ENCODE results near the gene CLEC2L.

The CLEC2L gene

DNA sequence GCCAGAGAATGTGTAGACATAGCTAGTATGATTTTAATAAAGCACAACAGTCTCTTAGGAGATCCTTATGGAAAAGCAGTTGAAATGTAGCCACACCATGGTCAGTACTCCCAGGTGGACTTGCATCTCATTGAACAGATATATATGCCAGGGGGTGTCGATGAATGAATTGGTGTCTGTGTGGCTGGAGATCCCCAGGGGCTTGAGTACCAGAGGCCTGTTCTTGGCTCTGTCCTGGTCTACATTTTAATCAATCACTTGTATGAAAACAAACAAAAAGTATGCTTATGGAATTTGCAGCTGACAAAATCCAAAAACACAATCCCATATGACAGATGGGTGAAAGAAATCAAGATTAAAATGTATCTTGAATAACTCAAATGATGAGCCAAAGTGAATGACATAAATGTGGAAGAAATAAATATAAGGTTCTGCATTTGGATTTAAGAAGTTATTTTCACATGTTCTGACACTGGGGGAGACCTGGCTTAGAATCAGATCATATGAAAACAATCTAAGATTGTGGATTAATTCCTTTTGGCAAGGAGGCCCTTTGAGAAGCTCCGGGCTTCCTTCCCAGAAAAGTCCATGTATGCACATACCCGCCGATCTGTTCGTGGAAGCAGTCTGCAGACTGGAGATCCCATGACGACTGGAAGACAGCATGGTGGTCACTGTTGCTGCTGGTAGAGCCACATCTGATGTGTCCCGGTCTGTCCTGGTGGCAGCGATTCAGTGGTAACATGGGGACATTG, 15.6 kb downstream of the CLEC2L start:
- TF ChIP-seq, protein P1, sequence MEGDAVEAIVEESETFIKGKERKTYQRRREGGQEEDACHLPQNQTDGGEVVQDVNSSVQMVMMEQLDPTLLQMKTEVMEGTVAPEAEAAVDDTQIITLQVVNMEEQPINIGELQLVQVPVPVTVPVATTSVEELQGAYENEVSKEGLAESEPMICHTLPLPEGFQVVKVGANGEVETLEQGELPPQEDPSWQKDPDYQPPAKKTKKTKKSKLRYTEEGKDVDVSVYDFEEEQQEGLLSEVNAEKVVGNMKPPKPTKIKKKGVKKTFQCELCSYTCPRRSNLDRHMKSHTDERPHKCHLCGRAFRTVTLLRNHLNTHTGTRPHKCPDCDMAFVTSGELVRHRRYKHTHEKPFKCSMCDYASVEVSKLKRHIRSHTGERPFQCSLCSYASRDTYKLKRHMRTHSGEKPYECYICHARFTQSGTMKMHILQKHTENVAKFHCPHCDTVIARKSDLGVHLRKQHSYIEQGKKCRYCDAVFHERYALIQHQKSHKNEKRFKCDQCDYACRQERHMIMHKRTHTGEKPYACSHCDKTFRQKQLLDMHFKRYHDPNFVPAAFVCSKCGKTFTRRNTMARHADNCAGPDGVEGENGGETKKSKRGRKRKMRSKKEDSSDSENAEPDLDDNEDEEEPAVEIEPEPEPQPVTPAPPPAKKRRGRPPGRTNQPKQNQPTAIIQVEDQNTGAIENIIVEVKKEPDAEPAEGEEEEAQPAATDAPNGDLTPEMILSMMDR (IDR thresholded peaks at IDR 0.05; ENCODE audit: low read depth, low read length) = no peak
- in situ Hi-C loops (cut with HindIII; ENCODE audit: low sequenced_read_pairs) = no loop called here
- H3K4me3 ChIP-seq (ENCODE audit: low read depth, low read length) = no peak overlapping the region
- no peak for DNase-seq (ENCODE audit: low read depth, low spot score)

DNA sequence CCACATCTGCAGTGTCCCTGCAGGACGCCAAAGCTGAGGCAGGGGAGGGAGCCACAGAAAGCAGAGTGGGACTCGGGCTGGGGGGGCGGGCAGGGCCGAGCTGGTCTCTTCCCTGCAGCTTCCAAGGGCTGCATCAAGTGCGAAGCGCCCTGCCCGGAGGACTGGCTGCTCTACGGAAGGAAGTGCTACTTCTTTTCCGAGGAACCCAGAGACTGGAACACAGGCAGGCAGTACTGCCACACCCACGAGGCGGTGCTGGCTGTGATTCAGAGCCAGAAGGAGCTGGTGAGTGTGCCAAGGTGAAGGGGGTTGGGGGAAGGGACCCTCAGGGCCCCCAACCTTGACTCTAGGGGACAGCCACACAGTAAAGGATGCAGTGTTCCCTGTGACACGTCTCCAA, 16.7 kb downstream of the CLEC2L start:
- in situ Hi-C loops (cut with HindIII; ENCODE audit: low sequenced_read_pairs) = no loop called here
- no peak for DNase-seq (ENCODE audit: low read depth, low spot score)
- no peak overlapping the region for H3K4me3 ChIP-seq (ENCODE audit: low read depth, low read length)
- TF ChIP-seq, protein P1 (IDR thresholded peaks at IDR 0.05; ENCODE audit: low read depth, low read length) = no peak

DNA sequence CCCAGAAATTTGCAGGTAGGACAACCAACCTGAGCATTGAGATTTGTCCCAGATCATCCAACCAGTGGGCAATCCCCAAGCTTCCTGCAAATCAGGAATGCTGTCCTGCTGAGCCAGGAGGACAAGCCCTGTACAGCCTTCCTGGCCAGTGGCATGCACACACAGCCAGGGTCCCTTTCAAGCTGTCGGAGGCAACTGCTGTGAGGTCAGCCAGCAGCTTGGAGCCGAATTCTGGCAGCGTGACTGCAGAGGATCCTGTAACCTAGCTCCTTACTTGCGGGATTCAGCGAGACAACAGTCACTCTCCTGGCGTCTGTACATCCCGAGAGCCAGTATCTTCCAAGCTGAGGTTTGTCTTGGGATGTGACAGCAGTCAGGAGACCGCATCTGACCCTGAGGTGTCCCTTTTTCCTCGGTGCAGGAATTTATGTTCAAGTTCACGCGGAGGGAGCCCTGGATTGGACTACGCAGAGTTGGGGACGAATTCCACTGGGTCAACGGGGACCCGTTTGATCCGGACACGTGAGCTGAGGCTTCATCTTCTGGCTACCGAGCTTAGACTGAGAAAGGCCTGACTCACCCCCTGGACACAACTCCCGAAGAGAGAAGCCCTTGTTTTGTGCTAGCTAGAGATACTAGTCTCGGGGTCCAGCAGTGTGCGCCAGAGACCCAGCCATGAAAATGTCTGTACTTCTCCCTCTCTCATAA, 18.3 kb downstream of the CLEC2L start:
- H3K4me3 ChIP-seq (ENCODE audit: low read depth, low read length) = no peak overlapping the region
- in situ Hi-C loops (cut with HindIII; ENCODE audit: low sequenced_read_pairs) = no loop called here
- DNase-seq (ENCODE audit: low read depth, low spot score) = no peak
- TF ChIP-seq, protein P1 (IDR thresholded peaks at IDR 0.05; ENCODE audit: low read depth, low read length) = no peak

DNA sequence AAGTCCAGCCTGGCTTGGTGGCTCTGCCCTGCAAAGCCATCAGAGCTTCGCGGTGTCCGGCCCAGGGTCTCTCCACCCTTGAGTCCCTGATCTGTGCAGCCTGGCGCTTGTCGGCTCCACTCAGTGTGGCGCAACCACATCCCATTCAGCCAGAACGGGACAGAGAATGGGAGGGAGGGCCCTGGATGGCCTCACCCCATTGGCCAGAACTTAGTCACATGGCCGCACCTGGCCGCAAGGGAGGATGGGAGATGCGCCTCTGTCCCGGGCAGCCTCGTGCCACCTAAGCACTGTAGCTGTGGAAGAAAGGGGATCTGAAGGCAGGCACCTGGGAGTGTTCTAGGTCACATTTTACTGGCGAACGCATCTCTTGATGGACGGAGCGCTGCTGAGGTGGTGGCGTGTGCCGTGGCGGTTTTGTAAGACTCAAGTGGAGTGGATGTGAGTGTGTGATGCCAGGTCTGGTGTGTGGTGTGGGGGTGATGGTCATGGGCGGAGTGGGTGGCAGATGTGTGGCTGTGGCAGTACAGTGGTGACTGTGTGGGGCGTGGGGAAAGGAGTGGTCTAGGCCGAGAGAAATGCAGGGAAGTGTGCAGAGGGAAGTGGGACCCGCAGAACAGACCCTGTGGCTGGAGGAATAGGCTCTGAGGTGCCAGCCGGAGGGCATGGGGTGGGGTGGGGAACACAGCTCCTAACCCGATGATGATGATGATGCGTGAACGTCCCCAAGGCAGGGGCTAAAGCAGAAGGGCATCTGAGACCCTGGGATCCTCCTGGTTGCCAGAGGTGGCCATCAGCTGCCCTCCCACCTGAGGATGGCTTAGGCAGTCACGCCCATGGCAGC, 19.0 kb downstream of the CLEC2L start:
- no peak for DNase-seq (ENCODE audit: low read depth, low spot score)
- TF ChIP-seq, protein P1 (IDR thresholded peaks at IDR 0.05; ENCODE audit: low read depth, low read length) = no peak
- H3K4me3 ChIP-seq (ENCODE audit: low read depth, low read length) = no peak overlapping the region
- in situ Hi-C loops (cut with HindIII; ENCODE audit: low sequenced_read_pairs) = no loop called here

DNA sequence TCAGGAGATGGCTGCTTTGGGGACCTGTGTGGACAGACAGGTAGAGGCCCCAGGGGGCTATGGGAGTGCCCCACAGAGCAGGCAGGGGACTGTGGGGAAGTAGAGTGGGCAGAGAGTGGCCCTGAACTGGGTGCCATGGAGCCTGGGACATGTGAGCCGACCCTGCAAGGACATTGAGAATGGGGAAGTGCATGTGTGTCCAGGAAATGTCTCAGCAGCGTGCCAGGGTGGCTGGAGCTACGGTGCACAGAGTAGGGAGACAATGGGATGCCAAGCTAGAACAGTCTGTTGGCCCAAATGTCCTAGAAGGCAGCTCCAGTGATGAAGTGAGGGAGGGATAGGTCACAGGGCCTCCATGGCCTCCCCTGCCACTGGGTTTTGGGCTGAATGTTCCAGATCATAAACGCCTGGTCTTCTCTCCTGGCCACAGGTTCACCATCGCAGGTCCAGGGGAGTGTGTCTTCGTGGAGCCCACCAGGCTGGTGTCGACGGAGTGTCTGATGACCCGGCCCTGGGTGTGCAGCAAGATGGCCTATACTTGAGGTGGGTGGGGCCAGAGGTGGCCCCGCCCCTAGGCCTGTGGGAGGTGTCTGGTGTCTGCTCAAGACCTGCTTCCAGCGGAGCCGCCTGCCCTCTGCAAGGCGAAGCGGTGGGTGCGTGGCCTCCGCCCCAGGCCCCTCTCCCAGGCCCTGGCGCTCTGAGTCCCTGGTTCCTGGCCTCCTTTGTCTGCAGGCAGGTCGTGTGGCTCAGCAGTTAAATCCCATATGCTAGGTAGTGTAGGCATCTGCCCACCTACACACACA, 20.5 kb downstream of the CLEC2L start:
- in situ Hi-C loops (cut with HindIII; ENCODE audit: low sequenced_read_pairs) = no loop called here
- TF ChIP-seq, protein P1 (IDR thresholded peaks at IDR 0.05; ENCODE audit: low read depth, low read length) = no peak
- DNase-seq (ENCODE audit: low read depth, low spot score) = no peak
- H3K4me3 ChIP-seq (ENCODE audit: low read depth, low read length) = no peak overlapping the region

DNA sequence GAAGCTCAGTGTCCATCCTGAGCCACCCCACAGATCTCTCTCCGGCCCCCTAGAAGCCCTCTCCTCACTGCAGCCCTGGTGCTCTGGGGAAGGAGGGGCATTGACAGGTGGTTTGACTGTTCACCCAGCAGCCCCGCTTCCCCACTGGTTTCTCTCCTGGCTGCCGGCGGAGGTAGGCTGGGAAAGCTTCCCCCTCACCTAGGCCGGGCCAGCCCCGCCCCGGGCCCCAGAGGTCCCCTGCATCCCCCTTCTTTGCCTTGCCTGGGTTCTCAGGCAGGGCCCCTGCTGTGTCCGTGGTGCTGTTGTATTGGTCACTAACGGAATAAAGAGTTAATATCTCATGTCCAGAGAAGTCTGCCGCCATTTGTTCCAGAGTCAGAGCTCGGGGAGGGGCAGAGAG, 21.2 kb downstream of the CLEC2L start:
- in situ Hi-C loops (cut with HindIII; ENCODE audit: low sequenced_read_pairs) = no loop called here
- no peak overlapping the region for H3K4me3 ChIP-seq (ENCODE audit: low read depth, low read length)
- TF ChIP-seq, protein P1 (IDR thresholded peaks at IDR 0.05; ENCODE audit: low read depth, low read length) = no peak
- DNase-seq (ENCODE audit: low read depth, low spot score) = no peak
